HuH-7 (cell line): ENCODE results near the gene CDAN1.
A peak's percentile ranks its signal among the peaks of the same experiment; 100 is the strongest.
"Not testable (repeated sequence)": the region's sequence is repeated elsewhere in the genome, so short reads cannot be mapped to it uniquely, and the experiment has no call there.

Source experiments
- DNase-seq: peaks from one replicate; pipeline ENCODE4 v3.0.0; 2011; ENCODE audit warnings: low spot score

The CDAN1 gene

DNA sequence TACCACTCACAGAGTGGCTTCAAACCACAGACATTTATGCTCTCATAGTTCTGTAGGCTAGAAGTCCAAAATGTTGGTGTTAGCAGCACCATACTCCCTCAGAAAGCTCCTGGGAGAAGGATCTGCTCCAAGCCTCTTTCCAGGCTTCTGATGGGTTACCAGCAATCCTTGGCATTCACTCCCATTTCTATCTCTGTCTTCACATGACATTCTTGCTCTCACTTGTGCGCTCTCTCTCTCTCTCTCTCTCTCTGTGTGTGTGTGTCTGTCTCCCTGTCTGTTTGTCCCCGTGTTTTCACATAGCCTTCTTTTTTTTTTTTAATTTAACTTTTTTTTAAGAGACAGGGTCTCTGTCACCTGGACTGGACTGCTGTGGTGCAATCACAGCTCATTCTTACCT, 26.3 kb downstream of the CDAN1 start:
- DNase-seq, result no peak

DNA sequence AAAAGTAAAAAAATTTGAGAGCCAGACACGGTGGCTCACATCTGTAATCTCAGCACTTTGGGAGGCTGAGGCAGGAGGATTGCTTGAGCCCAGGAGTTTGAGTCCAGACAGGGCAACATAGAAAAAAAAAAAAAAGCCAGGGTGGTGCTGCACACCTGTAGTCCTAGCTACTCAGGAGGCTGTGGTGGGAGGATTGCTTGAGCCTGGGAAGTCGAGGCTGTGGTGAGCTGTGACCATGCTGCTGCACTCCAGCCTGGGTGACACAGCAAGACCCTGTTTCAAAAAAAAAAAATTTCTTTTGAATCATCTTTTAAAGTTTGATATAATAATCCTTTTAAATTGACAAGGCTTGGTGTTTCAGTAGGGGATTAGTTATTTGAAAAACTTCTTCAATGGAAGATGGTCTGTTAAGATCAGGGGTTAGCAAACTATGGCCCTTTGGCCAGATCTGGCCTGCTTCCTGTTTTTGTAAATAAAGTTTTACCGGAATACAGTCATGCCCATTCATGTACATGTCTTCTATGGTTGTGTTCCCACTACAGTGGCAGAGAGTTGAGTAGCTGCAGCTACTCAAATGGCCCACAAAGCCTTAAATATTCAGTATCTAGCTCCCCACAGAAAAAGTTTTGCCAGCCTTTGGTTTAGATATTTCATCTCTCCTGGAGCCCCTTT, 28.9 kb downstream of the CDAN1 start:
- no peak for DNase-seq

DNA sequence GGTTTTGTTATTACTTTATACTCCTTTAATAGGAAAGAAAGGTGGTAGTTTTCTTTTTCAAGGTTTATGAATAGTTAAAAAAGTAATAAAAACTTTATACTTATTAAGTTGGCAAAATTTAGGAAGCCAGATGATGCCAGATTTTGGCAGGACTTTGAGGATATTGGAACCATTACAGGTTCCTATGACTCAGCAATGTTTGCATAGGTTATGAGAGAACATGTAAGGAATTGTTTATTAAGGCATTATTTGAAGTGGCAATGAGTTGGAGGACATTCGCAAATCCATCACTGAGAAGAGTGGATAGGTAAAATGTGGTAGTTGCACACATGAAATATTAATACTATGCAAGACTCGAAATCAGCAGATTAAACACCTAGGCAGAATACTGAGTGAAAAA, 29.9 kb downstream of the CDAN1 start:
- DNase-seq, result no peak

DNA sequence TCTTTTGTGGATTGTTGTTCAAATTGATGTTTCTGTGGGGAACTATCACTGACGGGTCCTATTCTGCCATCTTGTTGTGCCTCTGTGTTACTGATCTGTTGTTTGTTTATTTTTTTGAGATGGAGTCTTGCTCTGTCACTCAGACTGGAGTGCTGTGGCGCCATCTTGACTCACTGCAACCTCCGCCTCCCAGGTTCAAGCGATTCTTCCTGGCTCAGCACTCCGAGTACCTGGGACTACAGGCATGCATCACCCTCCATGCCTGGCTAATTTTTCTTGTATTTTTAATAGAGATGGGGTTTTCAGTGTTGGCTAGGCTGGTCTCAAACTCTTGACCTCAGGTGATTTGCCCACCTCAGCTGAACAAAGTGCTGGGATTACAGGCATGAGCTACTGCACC, 31.6 kb downstream of the CDAN1 start:
- DNase-seq, result no peak

DNA sequence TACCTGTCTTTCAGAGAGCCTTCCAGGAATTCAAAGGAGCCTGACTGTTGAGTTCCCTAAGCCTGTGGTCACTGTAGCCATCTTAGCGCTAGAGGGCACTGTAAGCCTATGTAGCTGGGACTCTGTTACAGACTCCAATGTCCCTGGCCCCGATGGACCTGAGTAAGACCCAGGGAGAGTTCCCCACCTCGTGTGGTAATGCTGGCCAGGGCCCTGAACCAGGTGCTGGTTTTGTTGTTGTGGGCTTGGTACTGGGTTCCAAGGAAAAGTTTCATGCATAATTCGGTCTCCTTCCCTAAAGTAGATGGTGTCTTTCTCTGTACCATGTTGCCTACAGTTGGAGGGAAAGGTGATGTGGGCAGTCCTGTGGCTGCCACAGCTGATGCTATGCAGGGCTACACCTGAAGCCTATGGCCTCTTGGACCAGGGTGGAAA, 32.4 kb downstream of the CDAN1 start:
- DNase-seq, result peak; percentile 61

DNA sequence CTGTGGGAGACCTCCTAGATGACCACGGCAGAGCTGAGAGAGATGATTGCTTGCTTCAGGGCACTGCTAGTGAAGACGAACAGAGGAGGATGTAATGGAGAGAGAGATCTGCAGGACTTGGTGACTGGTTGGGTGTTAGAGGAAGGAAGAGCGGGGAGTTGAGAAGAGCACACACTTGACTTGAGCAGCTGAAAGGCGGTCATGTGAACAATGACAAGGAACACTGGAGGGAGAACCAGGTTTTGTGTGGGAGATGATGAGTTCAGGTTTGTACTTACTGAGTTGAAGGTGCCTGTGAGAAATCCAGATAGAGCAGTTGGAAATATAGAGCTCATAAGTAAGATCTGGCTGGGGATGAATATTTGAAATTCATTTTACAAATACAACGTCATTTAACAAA, 40.3 kb downstream of the CDAN1 start:
- DNase-seq, result no peak

DNA sequence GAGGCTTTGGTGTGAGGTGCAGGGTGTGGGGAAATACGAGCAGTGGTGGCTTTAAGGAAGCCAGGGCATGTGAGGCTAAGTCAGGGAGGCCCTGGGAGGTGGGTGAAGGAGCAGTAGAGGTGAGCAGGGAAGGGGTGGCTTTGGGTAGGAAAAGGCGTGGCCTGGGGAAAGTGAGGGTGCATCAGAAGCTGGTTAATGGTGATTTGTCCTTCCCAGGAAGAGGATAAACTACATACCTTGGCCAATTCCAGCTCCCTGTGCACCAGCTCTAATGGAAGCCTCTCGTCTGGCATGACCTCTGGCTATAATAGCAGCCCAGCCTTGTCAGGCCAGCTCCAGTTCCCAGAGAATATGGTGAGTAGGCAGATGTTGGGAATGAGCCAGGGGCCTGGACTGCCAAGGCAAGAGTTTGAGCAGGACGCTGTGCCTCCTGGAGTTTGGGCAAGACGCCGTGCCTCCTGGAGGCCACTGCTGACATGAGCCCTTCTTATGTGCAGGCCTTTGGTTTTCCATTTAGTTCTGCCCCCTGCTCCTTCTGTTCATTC, 41.3 kb downstream of the CDAN1 start:
- no peak for DNase-seq

DNA sequence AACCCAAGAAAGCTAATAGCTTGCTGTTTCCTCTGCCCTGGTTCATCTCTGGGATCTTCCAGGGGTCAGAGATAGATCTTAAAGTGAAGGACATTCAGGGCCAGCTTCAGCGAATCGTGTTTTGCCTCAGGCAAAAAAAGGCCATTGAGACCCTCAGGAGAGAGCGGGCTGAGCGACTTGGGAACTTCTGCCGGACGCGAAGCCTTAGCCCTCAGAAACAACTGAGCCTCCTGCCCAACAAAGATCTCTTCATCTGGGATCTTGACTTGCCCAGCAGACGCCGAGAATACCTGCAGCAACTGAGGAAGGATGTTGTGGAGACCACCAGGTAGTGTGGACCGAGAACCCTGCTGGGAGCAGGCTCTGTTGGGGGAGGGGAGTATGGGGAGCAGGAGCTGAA, 42.5 kb downstream of the CDAN1 start:
- DNase-seq, result no peak

DNA sequence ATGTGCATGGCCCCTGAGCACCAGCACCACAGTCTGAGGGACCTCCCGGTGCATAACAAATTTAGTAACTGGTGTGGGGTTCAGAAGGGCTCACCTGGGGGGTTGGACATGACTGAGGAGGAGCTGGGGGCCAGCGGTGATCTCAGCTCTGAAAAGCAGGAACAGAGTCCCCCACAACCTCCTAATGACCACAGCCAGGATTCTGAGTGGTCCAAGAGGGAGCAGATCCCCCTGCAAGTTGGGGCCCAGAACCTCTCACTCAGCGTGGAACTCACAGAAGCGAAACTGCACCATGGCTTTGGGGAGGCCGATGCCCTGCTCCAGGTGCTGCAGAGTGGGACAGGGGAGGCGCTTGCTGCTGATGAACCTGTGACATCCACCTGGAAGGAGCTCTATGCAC, 43.0 kb downstream of the CDAN1 start:
- no peak for DNase-seq

DNA sequence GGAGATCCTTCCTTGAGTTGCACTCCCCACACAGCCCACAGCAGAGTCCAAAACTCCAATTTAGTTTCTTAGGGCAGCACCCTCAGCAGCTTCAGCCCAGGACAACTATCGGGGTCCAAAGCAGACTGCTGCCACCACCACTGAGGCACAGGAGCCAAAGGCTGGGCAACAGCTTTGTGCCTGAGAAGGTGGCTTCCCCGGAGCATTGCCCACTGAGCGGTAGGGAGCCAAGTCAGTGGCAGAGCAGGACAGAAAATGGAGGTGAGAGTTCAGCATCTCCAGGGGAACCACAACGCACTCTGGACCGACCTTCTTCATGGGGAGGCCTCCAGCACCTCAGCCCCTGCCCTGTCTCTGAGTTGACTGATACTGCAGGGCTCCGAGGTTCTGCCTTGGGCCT, 43.4 kb downstream of the CDAN1 start:
- DNase-seq, result no peak

DNA sequence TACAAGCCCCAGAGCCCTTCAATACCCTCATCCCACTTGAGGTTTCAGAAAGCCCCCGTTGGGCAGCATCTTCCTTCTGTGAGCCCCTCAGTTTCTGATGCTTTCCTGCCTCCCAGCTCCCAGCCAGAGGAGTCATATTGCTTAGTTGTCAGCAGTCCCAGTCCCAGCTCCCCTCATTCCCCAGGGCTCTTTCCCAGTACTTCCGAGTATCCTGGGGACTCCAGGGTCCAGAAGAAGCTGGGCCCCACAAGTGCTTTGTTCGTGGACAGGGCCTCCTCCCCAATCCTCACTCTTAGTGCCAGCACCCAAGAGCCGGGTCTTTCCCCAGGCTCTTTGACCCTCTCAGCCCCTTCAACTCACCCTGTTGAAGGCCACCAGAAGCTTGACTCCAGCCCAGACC, 43.9 kb downstream of the CDAN1 start:
- DNase-seq, result no peak

DNA sequence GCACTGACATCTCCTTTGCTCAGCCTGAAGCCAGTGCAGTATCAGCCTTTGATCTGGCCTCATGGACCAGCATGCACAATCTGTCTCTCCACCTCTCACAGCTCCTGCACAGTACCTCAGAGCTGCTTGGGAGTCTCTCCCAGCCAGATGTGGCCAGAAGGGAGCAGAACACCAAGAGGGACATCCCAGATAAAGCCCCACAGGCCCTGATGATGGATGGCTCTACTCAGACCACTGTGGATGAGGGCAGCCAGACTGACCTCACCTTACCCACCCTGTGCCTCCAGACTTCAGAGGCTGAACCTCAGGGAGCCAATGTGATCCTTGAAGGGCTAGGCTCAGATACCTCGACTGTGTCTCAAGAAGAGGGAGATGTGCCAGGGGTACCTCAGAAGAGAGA, 44.4 kb downstream of the CDAN1 start:
- DNase-seq, result no peak

DNA sequence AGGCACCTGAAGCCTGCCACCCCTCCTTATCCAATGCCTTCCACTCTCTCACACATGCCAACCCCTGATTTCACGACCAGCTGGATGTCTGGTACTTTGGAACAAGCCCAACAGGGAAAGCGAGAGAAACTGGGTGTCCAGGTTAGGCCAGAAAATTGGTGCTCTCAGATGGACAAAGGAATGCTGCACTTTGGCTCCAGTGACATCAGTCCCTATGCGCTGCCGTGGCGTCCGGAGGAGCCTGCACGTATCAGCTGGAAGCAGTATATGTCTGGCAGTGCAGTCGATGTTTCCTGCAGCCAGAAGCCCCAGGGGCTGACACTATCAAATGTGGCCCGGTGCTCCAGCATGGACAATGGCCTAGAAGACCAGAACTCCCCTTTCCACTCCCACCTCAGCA, 45.2 kb downstream of the CDAN1 start:
- no peak for DNase-seq

DNA sequence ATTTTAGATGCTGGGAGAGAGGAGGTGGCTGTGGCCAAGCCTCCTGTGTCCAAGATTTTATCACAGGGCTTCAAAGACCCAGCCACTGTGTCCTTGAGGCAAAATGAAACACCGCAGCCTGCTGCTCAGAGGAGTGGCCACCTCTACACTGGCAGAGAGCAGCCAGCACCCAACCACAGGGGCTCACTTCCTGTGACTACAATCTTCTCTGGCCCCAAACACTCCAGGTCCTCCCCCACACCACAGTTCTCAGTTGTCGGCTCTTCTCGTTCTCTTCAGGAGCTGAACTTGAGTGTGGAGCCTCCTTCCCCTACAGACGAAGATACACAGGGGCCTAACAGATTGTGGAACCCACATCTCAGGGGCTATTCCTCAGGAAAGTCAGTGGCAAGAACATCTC, 45.6 kb downstream of the CDAN1 start:
- DNase-seq, result no peak

DNA sequence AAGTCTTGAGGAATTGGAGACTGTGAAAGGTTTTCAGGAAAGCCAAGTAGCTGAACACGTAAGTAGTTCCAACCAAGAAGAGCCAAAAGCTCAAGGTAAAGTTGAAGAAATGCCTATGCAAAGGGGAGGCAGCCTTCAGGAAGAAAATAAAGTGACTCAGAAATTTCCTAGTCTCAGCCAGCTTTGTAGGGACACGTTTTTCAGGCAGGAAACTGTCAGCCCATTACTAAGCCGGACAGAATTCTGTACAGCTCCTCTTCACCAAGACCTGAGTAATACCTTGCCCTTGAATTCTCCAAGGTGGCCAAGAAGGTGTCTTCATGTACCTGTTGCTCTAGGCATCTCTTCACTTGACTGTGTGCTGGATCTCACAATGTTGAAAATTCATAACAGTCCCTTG, 48.6 kb downstream of the CDAN1 start:
- DNase-seq, result no peak

DNA sequence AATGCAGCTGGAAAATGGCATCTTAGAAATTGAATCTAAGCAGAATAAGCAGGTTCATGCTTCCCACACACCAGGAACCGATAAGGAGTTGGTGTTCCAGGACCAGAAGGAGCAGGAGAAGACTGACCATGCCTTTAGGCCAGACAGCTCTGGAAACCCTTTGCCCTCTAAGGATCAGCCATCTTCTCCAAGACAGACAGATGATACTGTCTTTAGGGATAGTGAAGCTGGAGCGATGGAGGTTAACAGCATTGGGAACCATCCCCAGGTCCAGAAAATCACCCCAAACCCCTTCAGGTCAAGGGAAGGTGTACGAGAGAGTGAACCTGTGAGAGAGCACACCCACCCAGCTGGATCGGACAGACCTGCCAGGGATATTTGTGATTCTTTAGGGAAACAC, 49.2 kb downstream of the CDAN1 start:
- DNase-seq, result no peak

DNA sequence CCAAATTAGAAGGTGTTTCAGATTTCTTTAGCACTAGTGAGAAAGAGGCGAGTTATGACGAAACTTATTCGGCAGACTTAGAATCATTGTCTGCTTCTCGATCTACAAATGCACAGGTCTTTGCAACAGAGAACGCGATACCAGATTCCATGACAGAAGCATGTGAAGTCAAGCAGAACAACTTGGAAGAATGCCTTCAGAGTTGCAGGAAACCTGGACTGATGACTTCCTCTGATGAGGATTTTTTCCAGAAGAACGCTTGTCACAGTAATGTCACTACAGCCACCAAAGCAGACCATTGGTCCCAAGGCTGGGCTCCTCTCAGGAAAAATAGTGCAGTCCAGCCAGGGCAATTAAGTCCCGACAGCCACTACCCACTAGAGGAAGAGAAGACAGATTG, 50.6 kb downstream of the CDAN1 start:
- no peak for DNase-seq

DNA sequence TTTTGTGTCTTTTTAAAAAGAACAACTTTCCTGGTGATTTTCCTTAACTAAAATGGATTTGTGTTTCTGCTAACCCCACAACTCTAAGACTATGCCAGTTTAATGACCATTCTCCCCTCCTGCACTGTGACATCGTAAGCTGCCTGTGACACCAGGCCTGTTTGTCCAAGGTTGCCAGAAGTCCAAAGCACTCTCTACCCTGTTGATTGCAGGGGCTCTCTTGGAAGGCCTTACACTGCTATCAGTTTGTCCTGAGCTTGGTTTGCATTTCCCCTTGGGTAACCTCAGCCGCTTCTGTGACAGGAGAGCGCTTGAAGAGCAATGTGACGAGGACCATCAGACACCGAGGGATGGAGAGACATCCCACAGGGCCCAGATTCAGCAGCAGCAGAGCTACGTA, 55.8 kb downstream of the CDAN1 start:
- no peak for DNase-seq

DNA sequence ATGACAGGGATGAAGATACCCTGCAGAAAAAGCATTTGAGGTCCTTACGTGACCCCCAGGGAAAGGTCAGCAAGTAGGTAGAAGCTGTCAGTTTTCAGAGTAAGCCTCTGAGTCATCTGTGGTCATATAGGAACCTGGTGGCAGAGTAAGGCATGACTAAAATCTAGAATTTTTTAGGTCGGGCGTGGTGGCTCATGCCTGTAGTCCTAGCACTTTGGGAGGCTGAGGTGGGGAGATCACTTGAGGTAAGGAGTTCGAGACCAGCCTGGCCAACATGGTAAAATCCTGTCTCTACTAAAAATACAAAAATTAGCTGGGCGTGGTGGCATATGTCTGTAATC, 56.8 kb downstream of the CDAN1 start:
- not testable (repeated sequence) for DNase-seq

DNA sequence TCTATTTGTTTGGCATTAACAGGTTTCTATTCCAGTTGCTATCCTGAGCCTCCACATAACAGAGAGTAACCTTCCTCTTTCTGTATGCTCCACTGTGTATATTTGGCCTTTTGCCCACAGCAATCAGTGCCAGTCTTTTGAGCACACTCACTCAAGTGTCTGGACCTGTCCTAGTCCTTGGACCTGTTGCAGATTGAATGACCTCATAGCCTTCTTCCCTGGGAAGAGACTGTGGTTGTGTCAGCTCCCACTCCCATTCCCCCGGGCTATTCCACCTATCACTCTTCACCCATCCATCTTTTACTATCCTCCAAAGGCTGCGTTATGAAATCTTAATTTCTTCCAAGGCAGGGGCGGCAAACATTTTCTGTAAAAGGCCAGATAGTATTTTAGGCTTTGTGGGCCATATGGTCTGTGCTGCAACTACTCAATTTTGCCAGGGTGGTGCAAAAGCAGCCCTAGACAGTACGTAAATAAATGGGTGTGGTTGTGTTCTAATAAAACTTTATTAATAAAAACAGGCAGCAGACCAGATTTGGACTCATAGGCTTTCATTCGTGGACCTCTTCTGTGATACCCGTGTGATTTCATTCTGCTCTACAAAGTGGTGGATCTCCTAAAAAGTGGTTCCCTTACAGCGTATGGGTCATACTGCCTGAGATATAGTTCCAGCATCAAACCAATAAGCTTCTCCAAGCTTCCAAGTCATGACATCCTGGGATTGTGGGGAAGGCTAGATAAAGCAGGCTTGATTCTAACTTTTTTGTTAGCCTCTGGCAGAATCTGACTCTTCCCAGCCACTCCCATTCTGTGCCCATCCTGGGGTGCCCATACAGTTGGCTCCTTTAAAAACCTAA, 57.4 kb downstream of the CDAN1 start:
- DNase-seq, result no peak

DNA sequence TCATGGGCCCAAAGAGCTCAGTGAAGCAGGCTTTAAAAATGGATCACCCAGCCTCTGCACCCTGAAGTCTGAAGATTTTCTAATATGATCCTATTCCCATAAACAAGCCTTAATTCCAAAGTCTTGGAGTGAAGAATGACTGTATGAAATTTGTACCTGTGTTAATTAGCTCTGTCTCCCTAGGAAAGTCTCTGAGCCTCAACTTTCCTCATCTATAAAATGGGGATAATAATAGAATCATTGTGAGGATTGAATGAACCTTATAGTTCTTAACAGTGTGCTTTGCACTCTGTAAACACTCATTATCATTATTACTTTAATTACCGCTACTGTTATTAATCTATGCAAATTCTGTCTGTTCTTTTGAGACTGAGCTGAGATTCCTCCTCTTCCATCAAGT, 61.9 kb downstream of the CDAN1 start:
- DNase-seq, result no peak

DNA sequence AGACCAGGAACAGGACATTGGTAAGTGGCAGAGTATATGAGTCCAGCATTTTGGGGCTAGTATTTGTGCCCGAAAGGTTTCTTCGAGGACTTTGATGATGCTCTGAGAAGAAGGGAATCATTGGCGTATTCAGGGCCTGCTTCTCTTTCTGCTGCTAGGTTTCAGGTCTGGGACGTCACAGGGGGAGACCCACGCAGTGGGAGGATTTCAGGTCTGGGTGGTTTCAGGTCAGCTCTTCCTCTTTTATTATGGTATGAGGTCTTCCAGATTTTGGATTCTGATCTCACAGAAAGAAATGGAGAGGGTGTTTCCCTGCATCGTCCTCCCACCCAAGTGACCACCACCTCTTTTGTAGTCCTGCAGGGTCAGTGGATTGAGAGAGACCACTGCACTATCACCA, 62.5 kb downstream of the CDAN1 start:
- no peak for DNase-seq
